NK-92 treated with Interleukin-12 subunit alpha and Interleukin-12 subunit beta, amount 100 ng/mL, for 24 hours (cell line): ENCODE data around the gene NGEF.
"Not testable (repeated sequence)": the region's sequence is repeated elsewhere in the genome, so short reads cannot be mapped to it uniquely, and the experiment has no call there.

Source experiments
- DNase-seq: peaks from one replicate; lab custom pipeline; 2025; lab: John Stamatoyannopoulos, UW

NGEF gene

DNA sequence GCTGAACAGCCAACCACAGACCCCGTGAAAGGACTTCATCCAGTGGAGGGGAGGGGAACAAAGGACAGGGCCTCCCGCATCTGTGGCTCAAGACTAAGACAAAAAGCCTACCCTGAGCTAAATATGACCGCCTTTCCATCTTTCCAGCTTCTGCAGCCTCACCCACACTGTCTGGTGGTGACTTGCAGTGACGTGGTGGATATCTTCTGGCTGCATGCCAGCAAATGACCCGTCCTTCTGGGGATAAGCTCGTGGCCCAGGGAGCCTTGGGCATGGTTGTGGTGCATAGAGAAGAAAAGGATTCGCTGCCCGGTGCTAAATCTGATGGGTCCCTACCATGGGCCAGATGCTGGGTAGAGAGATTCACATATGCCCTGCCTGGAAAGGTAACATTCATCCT, 8.7 kb upstream of the NGEF start:
- no peak for DNase-seq

DNA sequence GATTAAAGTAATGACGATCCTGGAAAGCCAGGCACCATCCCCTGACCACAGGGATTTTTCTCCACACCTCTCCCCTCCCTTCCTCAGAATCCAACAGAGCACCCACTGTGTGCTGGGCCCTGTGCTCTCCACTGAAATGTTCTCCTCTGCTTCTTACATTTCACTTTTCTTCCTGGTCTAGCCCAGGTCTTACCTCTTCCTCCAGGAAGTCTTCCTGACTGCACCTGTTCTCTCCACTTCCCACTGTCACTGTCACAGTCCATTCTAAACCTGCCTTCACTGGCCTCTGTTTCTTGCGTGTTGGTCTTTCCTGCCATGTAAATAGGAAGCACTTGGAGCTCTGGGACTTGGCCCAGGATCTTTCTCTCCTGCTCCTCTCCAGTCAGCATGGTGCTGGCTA, 7.4 kb upstream of the NGEF start:
- no peak for DNase-seq

DNA sequence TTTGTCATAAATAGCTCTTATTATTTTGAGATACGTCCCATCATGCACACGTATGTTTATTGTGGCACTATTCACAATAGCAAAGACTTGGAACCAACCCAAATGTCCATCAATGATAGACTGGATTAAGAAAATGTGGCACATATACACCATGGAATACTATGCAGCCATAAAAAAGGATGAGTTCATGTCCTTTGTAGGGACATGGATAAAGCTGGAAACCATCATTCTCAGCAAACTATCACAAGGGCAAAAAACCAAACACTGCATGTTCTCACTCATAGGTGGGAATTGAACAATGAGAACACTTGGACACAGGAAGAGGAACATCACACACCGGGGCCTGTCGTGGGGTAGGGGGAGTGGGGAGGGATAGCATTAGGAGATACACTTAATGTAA, 6.6 kb upstream of the NGEF start:
- DNase-seq = not testable (repeated sequence)

DNA sequence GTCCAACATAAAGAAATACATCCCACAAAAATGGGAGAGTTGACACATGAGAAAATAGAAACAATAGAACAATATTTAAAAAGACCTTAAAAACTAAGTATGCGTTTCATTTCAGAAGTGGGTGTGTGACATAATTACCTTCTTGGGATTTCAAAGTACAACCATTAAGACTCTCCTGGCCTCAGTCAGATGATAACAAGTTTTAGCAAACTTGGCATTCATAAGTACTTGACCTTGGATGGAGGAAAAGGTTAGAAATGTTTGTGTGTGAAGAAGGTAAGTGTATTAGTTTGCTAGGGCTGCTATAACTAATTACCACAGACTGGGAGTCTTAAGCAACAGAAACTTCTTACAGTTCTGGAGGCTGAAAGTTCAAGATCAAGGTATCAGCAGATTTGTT, 4.9 kb upstream of the NGEF start:
- no peak for DNase-seq

DNA sequence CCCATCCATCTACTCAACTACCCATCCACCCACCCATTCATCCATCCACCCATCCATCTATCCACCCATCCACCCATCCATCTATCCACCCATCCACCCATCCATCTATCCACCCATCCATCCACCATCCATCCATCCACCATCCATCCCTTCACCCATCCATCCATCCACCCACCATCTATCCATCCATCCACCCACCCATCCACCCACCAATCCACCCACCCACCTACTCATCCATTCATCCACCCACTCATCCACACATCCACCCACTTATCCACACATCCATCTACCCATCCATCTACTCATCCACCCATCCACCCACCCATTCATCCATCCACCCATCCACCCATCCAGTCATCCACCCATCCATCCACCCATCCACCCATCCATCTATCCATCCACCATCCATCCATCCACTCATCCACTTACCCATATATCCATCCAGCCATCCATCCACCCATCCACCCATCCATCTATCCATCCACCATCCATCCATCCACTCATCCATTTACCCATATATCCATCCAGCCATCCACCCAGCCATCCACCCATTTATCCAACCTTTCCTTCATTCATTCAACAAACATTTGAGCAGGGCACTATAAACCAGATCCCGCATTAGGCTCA, 2.1 kb upstream of the NGEF start:
- DNase-seq = no peak

DNA sequence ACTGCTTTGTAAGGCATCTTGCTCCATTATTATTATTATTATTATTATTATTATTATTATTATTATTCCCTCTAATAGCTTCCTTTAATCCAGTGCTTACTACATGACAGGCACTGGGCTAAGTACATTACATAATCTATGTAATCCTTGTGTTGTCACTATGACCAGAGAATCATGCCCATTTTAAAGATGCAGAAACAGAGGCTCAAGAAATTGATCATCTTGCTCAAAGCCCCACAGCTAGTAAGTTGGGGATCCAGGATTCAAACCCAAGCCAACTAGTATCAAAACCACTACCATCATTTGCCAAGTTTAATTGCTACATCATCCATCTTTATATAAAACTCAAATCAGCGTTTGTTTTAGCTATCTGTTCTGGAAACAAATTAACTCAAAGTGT, 594 bp upstream of the NGEF start:
- DNase-seq = no peak

DNA sequence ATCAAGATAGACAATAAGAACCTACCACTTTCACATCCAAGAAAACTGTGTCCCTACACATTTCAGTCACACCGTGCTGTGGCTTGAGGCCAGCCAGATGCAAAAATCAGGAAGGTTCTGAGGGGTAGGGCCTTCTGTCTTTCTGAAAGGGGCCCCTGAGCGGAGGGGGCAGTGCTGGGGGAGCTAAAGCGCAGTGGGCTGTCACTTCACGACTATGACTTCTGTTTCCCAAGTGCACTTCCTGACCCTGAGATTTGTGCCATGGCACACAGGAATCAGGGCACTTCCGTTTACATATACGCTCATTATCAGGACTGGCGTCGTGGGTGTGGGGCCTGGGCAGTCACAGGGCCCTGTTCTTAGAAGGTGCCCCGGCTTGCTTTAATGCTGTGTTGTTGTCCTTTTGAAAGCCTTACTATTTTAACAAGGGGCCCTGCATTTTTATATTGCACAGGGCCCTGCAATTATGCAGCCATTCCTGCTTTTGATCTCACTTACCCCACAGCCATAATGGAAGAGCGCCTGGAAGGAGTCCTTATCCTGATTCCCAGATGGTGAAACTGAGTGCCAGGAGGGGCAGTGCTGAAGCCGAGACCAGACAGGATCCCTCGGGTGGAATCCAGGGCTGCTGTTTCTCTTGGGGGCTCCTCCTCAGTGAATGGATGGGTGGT, 620 bp downstream of the NGEF start:
- no peak for DNase-seq

DNA sequence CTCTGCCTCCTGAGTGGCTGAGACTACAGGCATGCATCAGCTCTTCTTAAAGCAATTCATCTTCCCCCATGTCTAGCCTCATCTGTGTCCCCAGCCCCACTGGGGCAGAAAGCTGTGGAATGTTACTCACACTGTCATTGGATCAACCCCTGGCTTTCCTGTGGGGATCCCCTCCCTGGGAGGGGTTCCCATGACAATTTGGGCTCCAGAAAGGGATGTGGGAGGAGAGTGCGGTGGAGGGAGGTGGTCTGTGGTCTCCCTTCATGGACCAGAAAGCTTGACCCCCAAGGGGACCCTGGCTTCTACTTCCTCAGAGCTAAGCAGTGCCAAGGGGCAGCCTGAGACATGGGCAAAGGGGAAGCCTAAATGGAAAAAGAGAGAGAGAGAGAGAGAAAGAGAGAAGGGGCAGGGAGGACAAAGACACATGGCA, 1.3 kb downstream of the NGEF start:
- DNase-seq = no peak

DNA sequence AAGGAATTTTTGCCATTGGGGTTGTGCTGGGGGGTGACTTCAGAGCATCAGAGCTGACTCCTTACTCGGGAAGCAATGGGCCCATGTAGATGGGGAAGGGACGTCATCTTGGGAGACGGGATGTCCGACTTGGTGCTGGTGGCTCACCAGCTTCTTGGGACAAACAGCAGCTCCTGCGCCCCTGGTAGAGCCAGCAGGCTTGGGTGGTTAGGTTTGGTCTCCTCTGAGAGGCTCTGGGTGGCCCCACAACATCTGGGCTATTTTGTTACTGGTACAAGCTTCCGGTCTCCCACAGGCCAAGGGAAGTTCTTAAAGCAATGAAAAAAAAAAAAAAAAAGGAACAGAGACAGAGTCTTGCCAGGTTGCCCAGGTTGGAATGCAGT, 1.8 kb downstream of the NGEF start:
- DNase-seq = no peak

DNA sequence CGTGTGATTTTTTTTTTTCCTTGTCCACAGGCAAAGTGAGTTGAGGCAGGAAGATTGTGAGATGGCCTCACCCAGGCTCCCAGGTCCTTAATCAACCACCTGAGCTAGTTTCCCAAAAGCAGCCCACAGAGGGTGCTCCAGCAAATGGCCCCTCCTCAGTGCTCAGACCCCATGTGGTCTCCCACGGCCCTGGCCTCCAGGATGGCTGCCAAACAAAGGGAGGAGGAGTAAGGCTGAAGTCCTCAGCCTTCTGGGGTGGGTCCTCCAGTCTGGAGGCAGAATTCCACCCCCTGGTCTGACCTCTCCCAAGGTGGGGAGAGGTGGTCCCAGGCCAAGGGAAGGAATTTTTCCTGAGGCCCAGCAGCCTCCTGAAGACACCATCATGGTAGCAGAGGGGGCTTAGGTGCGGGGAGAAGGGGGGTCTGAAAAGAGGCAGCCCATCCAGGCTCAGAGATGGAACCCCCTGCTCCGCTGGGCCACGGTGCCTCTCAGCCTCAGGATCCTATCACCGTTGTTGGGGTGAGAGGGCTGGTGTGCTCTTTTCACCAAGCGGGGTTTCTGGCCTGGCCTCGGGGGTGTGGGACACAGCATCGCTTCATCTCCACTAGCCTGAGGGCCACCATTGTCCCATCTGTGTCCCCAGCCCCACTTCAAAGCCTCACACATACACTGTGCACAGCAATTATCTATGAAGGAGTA, 2.3 kb downstream of the NGEF start:
- DNase-seq = no peak

DNA sequence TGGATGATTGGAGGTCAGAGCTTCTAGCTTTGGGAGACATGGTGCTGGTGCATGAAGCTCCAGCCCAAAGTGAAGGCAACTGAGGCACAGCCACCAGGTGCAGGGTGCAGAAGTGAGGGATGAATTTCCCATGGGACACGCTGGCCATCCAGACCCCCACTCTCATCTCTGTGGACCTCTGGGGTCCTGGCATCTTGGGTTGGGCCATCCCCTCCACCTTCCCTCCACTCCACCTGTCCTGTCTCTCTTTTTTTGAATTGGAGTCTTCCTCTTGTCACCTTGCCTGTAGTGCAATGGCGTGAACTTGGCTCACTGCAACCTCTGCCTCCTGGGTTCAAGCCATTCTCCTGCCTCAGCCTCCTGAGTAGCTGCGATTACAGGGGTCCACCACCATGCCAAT, 3.4 kb downstream of the NGEF start:
- DNase-seq = no peak

DNA sequence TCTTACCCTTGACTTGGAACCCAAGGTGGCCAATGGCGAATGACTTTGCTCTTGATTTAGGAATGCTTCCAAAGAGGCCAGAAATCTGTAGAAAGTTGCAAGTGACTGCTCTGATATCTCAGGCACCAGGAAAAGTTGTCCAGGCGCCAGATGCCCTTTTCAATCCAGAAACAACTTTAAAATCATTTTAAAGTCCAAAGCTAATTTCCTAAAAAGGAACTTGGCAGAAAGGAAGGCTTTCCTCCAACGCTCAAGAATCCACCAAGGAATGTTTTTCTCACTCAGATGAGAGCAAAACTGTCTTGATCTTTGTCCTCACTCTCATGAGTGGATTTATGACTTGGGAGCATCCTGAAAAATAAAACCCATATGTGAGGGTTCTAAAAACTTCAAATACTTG, 5.3 kb downstream of the NGEF start:
- DNase-seq = no peak

DNA sequence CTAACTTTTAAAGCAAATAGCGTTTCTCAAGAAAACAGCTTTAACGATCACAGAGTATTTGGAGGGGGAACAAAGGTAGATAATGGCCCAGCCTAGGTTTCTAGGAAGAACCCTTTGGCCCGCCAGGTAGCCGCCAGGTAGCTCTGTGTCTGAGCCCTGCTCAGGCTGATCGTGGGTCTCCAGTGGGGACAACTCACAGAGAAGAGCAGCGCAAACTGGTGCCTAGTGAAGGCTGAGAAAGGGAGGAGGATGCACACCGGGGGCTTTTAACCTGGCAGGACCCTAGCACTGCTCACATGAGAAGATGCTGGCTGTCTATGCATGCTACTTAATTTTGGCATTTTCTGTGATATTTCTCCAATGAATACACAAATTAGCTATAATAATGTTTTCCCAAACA, 5.8 kb downstream of the NGEF start:
- DNase-seq = no peak

DNA sequence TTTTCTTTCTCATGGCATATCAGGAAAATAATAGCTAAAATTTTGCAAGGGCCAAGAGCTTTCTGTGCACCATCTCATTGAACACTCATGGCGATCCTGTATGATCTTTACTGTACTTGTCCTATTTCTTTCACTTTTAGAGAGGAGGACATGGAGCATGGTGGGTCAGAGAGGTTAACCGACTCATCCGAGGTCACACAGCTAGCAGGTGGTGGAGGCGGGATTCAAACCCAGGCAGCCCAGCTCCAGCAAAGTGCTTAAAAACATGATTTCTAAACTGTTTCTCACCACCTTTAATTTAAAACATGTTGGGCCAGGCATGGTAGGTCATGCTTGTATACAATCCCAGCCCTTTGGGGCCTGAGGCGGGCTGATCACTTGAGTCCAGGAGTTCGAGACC, 6.4 kb downstream of the NGEF start:
- DNase-seq = no peak

DNA sequence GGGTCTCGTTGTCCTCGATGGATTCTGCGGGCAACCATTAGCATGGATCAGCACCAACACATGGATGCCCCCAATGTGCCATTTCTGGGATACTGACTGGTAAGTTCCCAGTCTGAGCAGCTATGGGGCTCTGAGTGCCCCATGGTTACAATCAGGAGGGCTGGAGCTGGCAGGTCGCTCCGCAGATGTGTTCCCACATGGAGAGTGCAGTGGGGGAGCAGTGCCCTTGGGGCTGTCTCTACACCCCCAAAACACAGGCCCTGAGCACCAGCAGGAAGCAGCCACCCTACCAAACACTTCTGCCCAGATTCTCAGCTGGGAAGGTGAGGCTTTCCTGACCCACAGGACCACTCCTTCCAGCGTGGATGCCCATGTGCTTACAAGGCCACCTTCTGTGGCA, 8.0 kb downstream of the NGEF start:
- DNase-seq = no peak

DNA sequence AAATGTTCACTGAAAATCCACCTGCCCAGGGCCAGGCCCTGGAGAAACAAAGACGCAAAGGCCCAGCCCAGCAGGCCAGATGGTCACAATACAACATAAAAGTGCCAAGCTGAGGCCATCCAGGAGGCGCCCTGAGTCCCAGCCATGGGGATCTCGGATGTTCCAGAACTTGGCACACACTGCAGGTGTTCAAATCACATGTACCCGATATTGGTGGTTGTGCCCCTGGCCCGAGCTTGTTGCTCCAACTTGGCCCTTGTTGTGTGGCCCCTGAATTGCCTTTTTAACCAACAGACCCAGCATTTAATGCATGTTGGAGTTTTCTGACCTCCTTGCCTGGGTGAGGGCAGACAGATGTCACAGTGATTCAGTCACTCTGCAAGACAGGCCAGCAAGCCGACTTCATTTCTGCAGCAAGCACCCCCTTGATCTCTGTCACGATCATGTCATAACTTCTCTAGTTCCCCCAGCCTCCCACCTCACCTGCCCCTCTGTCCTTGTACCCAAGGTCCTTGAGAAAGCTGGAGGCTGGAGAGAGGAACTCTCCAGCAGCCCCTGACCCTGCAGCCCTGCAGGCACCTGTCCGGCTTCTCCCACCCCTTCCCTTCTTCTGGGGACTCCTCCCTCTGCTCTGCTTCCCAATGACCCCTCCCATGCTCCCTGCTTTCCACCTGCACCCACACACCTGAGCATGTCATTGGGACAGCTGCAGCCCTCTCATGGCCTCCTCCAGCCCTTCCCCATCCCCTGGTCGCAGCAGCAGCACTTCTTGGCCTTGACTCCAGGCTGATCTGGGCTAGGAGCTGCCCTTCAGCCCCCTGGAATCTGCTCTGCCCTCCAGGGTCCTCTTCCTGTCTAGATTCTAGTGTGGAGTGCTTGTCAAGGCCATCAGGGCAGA, 9.1 kb downstream of the NGEF start:
- no peak for DNase-seq

DNA sequence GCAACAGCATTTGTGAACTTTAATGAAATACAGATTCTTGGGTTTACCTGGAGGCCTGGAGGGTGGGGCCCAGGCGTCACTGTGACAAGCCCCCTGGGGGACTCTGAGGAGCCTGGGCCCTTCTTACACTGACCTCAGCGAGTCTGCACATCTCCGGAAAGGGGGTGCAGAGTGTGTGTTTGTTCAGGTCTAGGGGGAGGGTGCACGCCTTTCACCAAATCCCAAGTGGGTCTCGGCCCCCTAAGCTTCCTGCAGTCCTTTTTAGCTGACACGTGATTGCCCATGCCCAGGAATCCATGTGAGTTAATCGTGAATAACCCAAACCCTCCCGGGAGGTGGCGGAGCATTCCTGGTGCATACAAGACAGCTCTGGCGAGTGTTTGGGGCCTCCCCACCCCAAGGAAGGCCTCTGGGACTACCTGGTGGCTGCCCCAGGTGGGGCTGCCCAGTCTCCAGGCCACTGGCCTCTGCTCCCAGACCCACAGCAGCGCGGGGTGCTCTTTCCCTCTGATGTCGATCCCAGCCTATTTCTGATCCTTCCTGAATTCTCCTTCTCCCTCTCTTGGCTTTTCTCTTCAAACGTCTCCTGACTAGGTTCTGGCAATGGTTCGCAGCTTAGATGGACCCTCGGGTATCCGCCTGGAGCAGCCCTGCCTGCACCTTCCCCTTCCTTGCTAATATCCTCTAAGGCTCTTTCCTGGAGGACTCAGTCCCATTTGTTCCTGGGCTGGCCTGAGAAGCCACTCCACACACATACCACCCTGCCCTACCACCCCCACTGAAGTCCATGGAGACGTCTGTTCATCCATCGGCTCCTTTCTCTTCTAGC, 10.0 kb downstream of the NGEF start:
- no peak for DNase-seq

DNA sequence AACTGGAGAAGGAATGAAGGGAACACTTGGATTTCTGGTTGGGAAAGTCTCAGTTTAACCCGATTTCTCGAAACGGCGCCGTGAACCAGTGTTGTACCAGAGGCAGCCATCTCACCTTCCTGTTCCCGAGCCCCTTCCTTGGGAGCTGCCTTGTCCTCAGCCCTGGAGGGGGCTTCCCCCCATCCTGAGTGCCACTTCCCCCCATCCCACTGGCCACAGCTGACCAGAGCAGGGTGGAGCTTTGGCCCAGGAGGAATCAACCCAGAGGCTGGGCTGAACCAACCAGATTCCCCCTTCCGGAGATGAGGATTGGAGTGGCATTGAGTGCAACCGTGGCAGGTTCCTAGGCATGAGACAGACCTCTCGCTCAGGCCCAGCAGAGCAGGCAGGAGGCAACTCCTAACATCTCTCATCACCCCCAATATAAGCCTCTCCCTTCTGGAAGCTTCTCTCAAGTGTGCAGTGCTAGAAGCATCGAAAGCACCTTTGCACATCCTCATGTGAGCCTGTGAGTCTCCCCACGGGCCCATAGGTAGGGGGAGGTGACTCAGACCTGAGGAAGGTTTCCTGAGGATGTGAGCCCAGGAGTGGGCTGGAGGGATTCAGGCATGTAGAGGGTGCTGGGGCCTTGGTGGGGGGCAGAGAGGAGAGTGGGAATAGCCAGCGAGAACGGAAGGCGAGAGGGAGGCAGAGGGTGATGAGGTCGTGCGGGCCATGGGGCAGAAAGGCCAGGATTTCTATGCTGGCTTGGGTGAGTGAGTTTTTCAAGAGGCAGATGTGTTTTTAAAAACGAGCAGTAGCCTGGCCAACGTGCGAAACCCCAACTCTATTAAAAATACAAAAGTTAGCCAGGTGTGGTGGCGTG, 11.9 kb downstream of the NGEF start:
- DNase-seq = no peak

DNA sequence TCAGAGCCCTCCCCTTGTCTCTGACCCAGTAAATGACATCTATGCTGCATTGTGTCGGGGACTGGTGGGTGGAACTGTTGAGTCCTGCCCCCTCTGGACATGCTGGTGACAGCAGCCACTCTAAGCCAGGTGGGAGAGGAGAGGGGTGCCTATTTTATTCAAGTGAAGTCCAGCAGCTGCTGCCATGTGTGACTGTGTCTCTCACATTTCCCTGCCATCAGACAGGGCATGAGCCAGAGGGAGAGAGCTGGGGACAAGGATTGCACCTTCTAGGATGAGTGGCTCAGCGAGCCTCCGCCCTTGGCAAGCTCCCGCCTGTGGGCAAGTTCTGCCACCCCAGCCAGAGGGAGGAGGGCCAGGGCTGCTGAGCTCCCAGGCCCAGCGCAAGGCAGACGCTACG, 13.7 kb downstream of the NGEF start:
- no peak for DNase-seq

DNA sequence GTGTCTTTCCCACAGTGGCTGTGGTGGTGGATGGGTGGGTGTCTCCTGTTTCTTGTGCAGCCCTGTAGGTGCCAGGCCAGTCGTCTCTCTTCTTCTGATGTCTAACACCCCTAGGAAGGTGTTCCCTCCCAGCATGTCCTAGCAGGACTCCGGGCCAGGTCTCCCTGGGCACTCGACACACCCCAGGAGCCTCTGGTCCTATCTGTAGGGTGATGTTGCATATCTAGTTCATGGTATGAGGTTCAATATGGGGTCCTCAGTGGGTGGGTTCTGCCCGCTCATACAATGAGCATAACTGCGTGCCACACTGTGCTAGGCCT, 14.4 kb downstream of the NGEF start:
- DNase-seq = no peak
